HG03139 (cell line): ENCODE measurements around the gene HIRA.

Experiments used
- ATAC-seq: cut with Tn5 transposase; IDR thresholded peaks from one replicate; pipeline ENCODE4 v1.9.1; 2021; ENCODE audit not compliant: unreplicated experiment

The HIRA gene

DNA sequence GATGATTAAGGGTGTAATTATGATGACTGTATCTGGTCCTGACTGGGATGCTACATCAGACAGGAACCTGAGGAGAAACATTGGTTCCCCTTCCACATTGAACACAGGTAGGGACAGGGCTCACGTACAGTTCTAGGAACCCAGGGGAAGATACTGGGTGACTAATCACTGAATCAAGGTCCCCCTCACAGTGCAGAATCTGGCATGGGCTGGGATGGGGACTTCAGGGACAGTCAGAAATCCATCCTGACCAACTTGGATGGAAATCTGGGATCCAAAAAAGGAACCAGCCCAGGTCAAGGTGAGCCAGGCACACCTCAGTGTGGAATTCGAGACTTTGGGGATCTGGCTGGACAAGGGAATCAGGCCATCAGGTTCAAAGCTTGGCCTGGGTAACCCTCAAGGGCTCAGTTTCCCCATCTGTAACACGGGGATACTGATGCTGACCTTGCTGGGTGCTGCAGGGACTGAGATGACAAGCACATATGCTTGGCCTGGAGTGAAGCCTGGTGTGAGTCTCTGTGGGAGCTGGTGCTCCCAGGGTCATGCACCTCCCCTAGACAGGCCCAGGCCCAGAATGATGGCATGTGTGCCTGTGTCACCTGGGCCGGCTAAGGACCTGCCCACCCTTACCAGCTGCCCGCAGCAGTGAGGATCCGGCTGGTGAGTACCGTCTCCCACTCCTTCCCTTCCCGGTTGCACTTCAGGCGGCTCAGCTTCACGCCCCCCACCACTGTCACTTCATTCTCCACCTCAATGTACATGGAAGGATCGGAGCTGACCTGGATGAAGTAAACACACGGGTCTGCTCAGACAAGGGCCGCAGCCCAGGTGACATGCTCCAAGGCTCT, 72.6 kb downstream of the HIRA start:
- no peak for ATAC-seq

DNA sequence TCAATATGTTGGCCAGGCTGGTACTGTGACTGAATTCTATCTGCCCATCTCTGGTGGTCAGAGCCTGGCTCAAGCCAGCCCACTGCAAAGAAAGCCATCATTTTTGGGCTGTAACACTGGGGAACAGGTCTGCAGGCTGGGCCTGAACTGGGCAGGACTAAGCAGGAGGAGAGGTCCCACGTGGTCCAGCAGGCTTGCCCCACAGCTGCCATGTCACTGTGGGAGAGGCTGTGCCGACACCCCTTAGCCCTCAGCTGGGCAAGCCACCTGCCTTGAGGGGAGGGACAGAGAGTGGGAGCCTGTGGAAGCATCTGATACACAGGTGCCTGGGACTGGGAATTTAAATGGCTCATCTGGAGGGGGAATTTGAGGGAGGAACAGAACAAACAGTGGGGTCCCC, 73.3 kb downstream of the HIRA start:
- ATAC-seq, result no peak

DNA sequence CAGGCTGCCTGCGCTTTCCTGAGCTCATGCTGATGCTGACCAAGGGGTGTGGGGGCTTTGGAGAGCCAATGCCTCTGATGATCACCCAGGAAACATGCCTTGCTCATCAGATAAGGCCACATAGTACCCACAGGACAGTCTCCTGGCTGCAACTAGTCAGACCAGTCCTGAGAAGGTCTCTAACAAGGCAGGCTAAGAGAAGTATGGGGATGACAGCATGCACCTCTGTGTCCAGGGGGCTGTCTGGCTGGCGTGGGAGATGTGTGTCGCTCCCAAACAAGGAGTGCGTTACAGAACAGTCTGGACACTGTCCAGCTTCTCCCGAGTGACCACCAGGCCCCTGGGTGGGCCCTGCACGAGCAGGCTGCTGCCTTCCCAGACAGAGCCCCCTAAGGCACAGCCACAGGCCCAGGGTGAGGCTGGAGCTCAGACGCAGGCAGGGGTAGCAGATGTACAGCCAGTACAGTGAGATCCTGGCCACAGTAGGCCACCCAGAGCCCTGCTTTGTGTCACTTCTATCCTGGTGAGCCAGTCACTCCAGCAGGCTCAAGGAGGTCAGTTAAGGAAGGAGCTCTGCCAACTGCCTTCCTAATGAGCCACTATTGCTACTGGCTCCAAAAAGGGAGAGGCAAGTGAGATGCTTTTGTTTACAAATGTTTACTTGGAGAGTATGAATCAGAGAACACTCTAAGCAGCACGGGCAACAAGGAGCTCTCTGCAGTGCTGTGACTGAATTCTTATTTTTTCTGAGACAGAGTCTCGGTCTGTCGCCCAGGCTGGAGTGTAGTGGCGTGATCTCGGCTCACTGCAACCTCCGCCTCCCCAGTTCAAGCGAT, 74.0 kb downstream of the HIRA start:
- no peak for ATAC-seq

DNA sequence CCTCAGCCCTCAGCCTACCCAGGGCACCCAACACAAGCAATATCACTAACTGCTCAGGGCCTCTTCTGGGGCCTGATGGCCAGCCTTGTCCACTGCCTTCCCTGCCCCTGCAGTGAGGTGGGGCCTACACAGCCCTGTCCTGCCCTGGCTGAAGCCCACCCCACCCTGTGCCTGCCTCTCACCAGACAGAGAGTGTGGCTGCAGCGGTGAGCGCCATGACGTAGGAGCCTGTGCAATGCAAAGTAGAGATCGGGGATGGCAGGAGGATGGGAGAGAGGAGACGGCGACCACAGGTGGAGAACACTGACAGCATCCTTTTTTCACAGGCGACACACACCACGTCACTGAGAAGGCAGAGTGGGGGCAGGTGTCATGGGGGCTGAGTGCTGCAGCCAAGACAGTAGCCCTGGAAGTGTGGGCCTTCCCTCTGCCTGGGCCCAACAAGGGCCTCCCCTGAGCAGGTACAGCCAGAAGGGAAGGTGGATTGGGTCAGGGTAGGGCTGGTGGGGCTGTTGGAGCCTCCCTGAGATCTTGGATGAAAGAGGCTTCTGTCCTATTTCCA, 74.7 kb downstream of the HIRA start:
- no peak for ATAC-seq

DNA sequence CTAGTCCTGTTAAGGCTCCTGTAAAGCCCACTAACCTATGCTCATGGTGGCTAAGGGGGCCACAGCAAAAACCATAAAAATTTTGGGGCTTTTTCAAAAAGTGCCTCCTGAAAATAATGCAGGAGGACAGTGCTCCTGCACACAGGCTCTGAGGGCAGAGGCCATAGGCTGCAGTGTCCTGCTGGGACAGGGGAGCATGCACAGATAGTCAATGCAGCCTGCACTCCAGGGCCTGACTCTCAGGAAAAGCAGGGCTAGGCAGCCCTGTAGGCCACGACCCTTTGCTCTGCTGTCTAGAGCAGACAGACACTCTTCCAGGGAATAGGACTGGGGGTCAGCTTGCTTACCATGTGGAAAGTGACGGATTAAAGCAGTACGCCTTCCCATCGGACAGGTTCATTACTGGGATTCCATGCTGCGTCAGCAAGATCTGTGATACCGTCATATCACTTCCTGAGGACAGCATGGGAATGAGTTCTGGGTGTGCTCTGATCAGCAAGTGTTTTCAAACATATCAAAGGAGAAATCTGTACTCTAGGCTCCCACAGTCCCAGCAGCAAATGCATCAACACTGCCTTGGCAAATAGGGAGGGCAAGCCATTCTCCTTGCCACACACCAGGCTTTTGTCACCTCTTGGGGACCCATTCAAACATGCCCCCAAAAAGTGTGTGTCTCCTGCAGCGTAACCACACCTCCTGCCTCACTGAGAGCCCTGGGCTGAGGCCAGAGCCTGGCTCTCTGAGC, 75.9 kb downstream of the HIRA start:
- ATAC-seq, result no peak

DNA sequence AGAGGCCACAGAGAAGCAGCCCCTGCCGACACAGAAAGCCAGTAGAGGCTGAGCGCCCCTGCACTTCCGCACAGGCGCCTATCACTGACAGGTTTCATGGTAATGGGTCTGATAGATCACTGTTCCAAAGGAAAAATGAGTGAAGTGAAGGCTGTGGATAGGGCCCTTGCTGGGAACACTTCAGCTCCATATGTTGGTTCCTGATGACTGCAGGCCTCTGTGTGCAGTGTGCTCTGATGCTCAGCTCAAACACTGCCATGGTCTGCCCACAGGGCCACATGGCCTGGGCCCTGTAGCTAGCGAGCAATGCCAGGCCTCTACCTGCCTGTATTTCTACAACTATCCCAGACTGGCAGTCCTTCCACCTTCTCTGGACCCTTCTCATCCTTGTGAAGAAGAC, 77.3 kb downstream of the HIRA start:
- no peak for ATAC-seq

DNA sequence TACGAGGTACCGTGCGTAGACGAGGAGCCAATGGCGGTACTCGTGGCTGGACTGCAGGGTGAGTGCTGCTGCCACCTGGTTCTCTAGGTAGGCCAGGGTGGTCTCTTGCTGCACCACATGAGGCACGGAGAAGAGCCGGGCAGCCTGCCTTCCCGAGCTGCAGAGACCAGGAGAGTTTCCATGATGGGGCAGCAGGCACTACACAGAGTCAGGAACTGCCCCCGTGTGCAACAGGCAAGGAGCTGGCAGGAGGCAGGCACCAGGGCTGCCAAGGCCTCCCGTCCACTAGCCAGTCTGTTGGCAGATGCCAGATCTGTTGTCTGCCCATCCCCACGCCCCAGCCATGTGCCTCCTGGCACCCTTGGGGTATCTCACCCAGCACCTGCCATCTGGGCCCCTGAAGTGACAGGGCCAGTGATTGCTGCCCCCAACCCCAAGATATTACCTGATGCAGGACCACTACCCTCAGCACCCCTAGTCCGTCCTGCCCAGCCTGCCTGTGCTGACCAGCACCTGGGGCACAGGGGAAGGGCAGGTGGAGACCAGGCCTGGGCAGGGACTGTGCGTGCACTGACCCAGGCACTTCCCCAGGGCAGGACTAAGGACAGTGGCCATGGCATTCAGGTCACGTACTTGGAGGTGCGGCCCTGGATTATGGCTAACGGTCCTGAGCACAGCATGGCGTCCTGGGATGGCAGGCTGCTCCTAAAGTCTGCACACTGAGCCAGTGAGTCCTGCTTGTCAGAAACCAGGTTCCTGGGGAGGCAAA, 78.0 kb downstream of the HIRA start:
- no peak for ATAC-seq

DNA sequence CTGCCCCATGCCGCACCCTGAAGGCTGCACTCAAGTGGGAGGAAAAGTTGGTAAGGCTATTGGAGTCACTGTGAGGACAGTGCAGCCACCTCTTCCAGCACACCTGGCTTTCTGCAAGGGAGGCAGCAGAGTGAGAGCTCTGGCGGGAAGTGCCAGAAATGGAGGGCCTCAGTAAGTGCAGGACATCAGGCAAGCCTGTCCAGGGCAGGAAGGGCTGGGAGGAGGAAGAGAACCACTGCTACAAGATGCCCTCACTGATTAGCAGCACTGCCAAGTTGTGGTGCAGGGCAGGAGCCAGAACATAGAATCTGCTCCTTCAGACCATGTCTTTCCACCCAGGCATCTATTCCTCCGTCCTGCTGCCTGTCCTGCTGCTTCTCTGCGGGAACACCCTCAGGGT, 78.8 kb downstream of the HIRA start:
- ATAC-seq, result no peak

DNA sequence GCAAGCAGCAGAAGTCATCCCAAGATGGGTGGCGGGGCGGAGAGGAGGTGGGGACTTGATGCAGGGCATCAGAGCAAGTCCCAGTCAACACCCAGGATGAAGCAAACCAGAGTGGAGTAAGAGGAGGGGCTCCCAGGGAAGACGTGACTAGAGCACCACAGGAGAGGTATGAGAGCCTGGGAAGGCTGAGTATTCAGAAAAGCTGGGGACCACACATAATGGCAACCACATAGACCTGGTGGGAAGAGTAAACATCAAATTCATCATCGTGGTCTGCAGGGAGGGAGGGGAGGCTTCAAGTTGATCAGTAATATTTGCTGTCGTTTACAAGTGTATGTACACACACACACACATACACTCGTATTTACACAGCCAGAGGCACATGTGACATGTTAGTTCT, 79.3 kb downstream of the HIRA start:
- ATAC-seq, result no peak

DNA sequence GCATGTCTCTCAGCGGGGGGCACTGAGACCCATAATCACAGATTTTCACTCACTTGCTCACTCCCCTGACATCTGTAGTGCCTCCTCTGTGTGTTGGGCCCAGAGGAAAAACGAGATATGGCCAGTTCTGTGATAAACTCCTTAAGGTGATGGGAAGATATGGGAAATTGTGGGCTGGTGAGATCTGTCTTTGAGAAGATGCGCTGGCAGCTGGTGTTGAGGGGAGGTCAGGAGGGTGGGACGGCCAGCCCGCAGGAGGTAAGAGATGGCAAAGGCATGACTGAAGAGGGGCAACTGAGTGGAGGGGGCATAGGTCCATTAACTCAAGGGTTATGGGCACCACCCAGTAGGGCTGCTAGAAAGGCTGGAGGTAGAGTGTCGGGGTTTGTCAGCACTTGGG, 79.9 kb downstream of the HIRA start:
- ATAC-seq, result no peak

DNA sequence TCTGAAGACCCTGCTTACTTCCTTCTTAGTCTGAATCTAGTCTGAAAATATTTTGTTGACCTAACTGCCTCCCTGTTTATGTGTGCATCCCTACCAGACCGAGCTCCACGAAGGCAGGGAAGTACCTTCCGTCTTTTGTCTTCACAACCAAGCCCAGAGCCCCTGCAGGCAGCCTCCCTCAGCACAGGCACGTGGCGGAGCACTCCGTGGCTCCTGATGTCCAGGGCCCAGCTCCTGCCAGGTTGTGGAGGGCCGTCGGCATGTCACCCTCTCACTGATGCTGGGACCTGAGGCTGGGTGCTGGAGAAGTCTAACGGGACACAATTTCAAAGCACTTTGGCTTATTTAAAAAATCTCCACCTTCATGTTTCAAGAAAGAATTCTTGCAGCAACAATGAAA, 80.6 kb downstream of the HIRA start:
- no peak for ATAC-seq

DNA sequence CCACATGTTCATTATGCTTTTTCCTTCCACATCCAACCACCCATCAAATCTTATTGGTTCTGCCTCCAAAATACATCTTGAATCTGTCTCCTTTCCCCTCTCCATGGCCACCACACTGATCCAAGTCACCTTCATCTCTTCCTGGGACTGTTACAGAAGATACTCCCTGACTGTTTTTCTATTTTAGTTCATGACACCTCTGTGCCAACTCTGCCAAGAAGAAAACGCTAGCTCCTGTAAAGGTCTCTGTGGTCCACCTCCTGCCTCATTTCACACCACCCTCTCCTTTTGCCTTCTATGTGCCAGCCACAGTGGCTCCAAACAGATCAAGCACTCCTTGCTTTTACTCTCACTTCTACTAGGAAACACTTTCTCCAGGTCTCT, 81.1 kb downstream of the HIRA start:
- ATAC-seq, result no peak

DNA sequence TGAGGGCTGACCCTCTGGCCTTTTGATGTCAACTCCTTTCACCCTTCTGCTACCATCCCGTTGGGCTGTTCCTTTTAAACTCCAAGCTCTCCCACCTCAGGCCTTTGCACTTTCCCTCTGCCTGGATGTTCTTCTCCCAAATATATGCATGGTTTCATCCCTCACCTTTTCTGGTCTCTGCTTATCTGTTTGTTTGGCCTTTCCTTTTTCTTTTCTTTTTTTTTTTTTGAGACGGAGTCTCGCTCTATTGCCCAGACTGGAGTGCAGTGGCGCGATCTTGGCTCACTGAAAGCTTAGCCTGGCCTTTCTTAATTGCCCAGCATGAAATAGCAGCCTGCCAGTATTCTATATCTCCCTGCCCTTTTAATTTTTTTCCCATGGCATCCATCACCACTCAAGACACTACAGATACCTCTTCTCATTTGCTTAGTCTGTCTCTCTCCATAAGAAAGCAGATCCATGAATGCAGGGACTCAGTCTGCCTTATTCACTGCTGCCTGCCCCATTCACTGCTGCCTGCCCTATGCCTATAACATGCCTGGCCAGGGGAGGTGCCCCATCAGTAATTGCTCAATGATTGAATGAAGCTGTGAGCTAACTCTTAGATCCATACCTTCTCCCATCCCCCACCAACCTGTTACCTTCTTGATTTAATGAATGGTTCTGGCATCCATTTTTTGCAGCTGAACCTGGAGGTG, 81.6 kb downstream of the HIRA start:
- ATAC-seq, result no peak

DNA sequence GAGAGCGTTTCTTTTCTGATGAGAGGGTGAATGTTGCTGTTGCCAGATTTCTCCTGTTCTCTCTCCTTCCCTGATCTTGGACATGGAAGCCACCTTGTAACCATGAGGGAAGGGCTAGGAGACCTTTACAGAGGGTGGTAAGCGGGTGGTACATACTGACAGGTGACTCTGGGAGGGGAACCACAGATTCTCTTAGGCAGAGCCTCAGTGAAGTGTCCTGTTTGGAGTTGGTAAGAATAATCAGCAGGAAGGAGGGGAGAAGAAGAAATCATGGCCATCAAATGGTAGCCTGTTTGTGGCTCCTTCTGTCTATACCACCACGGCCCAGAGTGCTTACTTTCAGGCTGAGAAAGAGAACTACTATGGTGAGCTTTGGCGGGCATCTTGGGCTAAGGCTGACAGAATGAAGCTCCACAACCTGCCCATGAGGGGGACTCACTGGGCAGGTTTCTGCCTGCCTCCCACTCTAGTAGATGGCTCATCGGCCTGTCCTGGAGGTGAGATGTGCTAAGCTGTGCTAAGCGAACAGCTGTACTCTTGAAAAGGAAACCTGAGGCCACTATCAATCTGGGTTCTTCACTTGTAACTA, 84.8 kb downstream of the HIRA start:
- ATAC-seq, result no peak

DNA sequence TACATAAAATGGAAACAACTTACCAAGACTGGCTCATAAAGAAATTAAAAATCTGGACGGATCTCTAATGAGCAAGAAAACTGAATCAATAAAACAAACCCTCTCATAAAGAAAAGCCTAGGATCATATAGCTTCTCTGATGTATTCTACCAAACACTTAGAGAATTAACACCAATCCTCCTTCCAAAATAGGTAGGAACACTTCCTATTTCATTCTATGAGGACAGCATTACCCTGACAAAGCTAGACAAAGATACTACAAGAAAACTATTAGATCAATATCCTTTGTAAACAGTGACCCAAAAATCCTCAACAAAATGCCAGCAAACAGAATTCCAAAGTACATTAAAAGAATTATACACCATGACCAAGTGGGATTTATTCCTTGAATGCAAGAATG, 87.1 kb downstream of the HIRA start:
- no peak for ATAC-seq

DNA sequence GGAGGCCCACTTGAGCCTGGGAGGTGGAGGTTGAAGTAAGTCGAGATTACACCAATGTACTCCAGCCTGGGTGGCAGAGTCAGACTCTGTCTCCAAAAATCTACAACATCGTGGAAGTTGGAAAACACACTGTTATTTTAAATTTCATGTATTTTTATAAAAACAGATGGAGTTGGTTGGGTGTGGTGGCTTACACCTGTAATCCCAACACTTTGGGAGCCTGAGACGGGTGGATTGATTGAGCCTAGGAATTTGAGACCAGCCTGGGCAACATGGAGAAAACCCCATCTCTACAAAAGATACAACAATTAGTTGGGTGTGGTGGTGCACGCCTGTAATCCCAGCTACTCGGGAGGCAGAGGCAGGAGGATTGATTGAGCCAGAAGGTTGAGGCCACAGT, 88.1 kb downstream of the HIRA start:
- ATAC-seq, result no peak

DNA sequence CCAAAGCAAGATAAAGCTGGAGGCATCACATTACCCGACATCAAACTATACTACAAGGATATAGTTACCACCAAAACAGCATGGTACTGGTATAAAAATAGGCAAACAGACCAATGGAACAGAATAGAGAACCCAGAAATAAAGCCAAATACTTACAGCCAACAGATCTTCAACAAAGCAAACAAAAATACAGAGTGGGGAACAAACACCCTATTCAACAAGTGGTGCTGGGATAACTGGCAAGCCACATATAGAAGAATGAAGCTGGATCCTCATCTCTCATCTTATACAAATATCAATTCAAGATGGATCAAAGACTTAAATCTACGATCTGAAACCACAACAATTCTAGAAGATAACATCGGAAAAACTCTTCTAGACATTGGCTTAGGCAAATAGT, 90.0 kb downstream of the HIRA start:
- no peak for ATAC-seq

DNA sequence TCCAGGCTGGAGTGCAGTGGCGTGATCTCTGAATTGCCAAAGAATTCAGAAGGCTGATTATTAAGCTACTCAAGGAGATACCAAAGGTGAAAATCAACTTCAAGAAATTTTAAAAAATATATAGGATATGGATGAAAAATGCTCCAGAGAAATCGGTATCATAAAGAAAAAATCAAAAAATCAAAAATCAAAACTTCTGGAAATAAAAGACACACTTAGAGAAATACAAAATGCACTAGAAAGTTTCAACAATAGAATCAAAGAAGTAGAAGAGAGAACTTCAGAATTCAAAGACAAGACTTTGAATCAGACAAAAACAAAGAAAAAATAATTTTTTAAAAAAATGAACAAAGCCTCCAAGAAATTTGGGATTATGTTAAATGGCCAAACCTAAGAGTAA, 94.4 kb downstream of the HIRA start:
- no peak for ATAC-seq
